Measurements from ENCODE around the gene SCN5A. TPM values are rescaled to one million over a fixed set of nuclear protein-coding genes. Genes with fewer than 3 reads are reported as not detected.

The SCN5A gene
- total and polyA plus RNA-seq, 2 donors: 1.1 to 3.1 TPM

GRCh38 chr3:38545550-38545949 is 103.9 kb downstream of the SCN5A start:
- Histone ChIP-seq H3K27ac (ENCODE audit: low read depth) (no peak overlapping the region), H3K4me3 (ENCODE audit: low read depth, low read length) (no peak overlapping the region), H3K36me3 (ENCODE audit: insufficient read depth) (no peaks in the 10 kb centered on the region), H3K4me1 (ENCODE audit: insufficient read depth) (no peaks in the 10 kb centered on the region)
- 73% methylated on average over 1 of the region's 1 CpG for WGBS
- DNase-seq (ENCODE audit: extremely low spot score): no peak

- DNase-seq (ENCODE audit: extremely low spot score): no peak
- Histone ChIP-seq H3K4me1 (ENCODE audit: insufficient read depth) (no peaks in the 10 kb centered on the region), H3K4me3 (ENCODE audit: low read depth, low read length) (no peak overlapping the region), H3K27ac (ENCODE audit: low read depth) (no peak overlapping the region), H3K36me3 (ENCODE audit: insufficient read depth) (no peaks in the 10 kb centered on the region)
- 91% methylated on average over 3 of the region's 3 CpGs for WGBS
Measured at GRCh38 chr3:38544926-38545325, 104.6 kb downstream of the SCN5A start.

- H3K4me3 ChIP-seq (ENCODE audit: low read depth, low read length): no peak overlapping the region
- H3K4me1 ChIP-seq (ENCODE audit: insufficient read depth): no peaks in the 10 kb centered on the region
- H3K27ac ChIP-seq (ENCODE audit: low read depth): no peak overlapping the region
- no peak for DNase-seq (ENCODE audit: extremely low spot score)
- H3K36me3 ChIP-seq (ENCODE audit: insufficient read depth): no peaks in the 10 kb centered on the region
- WGBS: 49% methylated on average over 7 of the region's 7 CpGs
Measured at GRCh38 chr3:38543586-38543985, 105.9 kb downstream of the SCN5A start.

GRCh38 chr3:38542401-38543298 is 106.8 kb downstream of the SCN5A start:
- DNase-seq (ENCODE audit: extremely low spot score): no peak
- H3K36me3 ChIP-seq (ENCODE audit: insufficient read depth): no peaks in the 10 kb centered on the region
- H3K4me3 ChIP-seq (ENCODE audit: low read depth, low read length): no peak overlapping the region
- no peak overlapping the region for H3K27ac ChIP-seq (ENCODE audit: low read depth)
- WGBS: 64% methylated on average over 16 of the region's 16 CpGs
- H3K4me1 ChIP-seq (ENCODE audit: insufficient read depth): no peaks in the 10 kb centered on the region

GRCh38 chr3:38541806-38542205 is 107.7 kb downstream of the SCN5A start:
- no peak for DNase-seq (ENCODE audit: extremely low spot score)
- Histone ChIP-seq H3K4me3 (ENCODE audit: low read depth, low read length) (no peak overlapping the region), H3K4me1 (ENCODE audit: insufficient read depth) (no peaks in the 10 kb centered on the region), H3K27ac (ENCODE audit: low read depth) (no peak overlapping the region), H3K36me3 (ENCODE audit: insufficient read depth) (no peaks in the 10 kb centered on the region)
- WGBS: 60% methylated on average over 9 of the region's 9 CpGs

GRCh38 chr3:38538773-38539353 is 110.6 kb downstream of the SCN5A start:
- Histone ChIP-seq H3K36me3 (ENCODE audit: insufficient read depth) (no peaks in the 10 kb centered on the region), H3K27ac (ENCODE audit: low read depth) (no peak overlapping the region), H3K4me3 (ENCODE audit: low read depth, low read length) (no peak overlapping the region), H3K4me1 (ENCODE audit: insufficient read depth) (no peaks in the 10 kb centered on the region)
- DNase-seq (ENCODE audit: extremely low spot score): no peak
- WGBS: 63% methylated on average over 8 of the region's 8 CpGs

GRCh38 chr3:38536671-38537070 is 112.8 kb downstream of the SCN5A start:
- no peak overlapping the region for H3K4me3 ChIP-seq (ENCODE audit: low read depth, low read length)
- no peak for DNase-seq (ENCODE audit: extremely low spot score)
- no peak overlapping the region for H3K27ac ChIP-seq (ENCODE audit: low read depth)
- H3K36me3 ChIP-seq (ENCODE audit: insufficient read depth): no peaks in the 10 kb centered on the region
- H3K4me1 ChIP-seq (ENCODE audit: insufficient read depth): no peaks in the 10 kb centered on the region
- 74% methylated on average over 3 of the region's 3 CpGs for WGBS

GRCh38 chr3:38534604-38535003 is 114.9 kb downstream of the SCN5A start:
- no peak for DNase-seq (ENCODE audit: extremely low spot score)
- 98% methylated on average over 7 of the region's 7 CpGs for WGBS
- Histone ChIP-seq H3K4me3 (ENCODE audit: low read depth, low read length) (no peak overlapping the region), H3K4me1 (ENCODE audit: insufficient read depth) (no peaks in the 10 kb centered on the region), H3K36me3 (ENCODE audit: insufficient read depth) (no peaks in the 10 kb centered on the region), H3K27ac (ENCODE audit: low read depth) (no peak overlapping the region)

- WGBS: 97% methylated on average over 2 of the region's 2 CpGs
- DNase-seq (ENCODE audit: extremely low spot score): no peak
- Histone ChIP-seq H3K27ac (ENCODE audit: low read depth) (no peak overlapping the region), H3K36me3 (ENCODE audit: insufficient read depth) (no peaks in the 10 kb centered on the region), H3K4me1 (ENCODE audit: insufficient read depth) (no peaks in the 10 kb centered on the region), H3K4me3 (ENCODE audit: low read depth, low read length) (no peak overlapping the region)
Measured at GRCh38 chr3:38534180-38534579, 115.3 kb downstream of the SCN5A start.

GRCh38 chr3:38533285-38533976 is 116.1 kb downstream of the SCN5A start:
- WGBS: 74% methylated on average over 13 of the region's 13 CpGs
- no peak overlapping the region for H3K27ac ChIP-seq (ENCODE audit: low read depth)
- DNase-seq (ENCODE audit: extremely low spot score): no peak
- no peak overlapping the region for H3K4me3 ChIP-seq (ENCODE audit: low read depth, low read length)
- H3K4me1 ChIP-seq (ENCODE audit: insufficient read depth): no peaks in the 10 kb centered on the region
- H3K36me3 ChIP-seq (ENCODE audit: insufficient read depth): no peaks in the 10 kb centered on the region

GRCh38 chr3:38532529-38532928 is 117.0 kb downstream of the SCN5A start:
- H3K36me3 ChIP-seq (ENCODE audit: insufficient read depth): no peaks in the 10 kb centered on the region

GRCh38 chr3:38528457-38528856 is 121.0 kb downstream of the SCN5A start:
- WGBS: 95% methylated on average over 1 of the region's 1 CpG
- Histone ChIP-seq H3K27ac (ENCODE audit: low read depth) (no peak overlapping the region), H3K4me1 (ENCODE audit: insufficient read depth) (no peaks in the 10 kb centered on the region), H3K36me3 (ENCODE audit: insufficient read depth) (no peaks in the 10 kb centered on the region), H3K4me3 (ENCODE audit: low read depth, low read length) (no peak overlapping the region)
- DNase-seq (ENCODE audit: extremely low spot score): no peak

More at GRCh38 chr3:38532529-38532928, 117.0 kb downstream of the SCN5A start:
- DNase-seq (ENCODE audit: extremely low spot score): no peak
- Histone ChIP-seq H3K4me3 (ENCODE audit: low read depth, low read length) (no peak overlapping the region), H3K4me1 (ENCODE audit: insufficient read depth) (no peaks in the 10 kb centered on the region), H3K27ac (ENCODE audit: low read depth) (no peak overlapping the region)
- WGBS: 66% methylated on average over 3 of the region's 3 CpGs

- H3K4me1 ChIP-seq (ENCODE audit: insufficient read depth): no peaks in the 10 kb centered on the region
- WGBS: 98% methylated on average over 14 of the region's 14 CpGs
- H3K4me3 ChIP-seq (ENCODE audit: low read depth, low read length): no peak overlapping the region
- H3K27ac ChIP-seq (ENCODE audit: low read depth): no peak overlapping the region
- no peaks in the 10 kb centered on the region for H3K36me3 ChIP-seq (ENCODE audit: insufficient read depth)
- no peak for DNase-seq (ENCODE audit: extremely low spot score)
Measured at GRCh38 chr3:38526792-38527191, 122.7 kb downstream of the SCN5A start.

Measured in urinary bladder (tissue), 4 donors.